Activated CD4-positive, alpha-beta T cell treated with anti-CD3 and anti-CD28 coated beads, Interleukin-10, Interleukin-2, amounts not matched to agents 100 ng/mL and 50 ng/mL, durations not matched to agents 16 hours and 8 hours (primary cell): ENCODE measurements around the gene OR2Y1.
"Not testable (repeated sequence)": the region's sequence is repeated elsewhere in the genome, so short reads cannot be mapped to it uniquely, and the experiment has no call there.

Source experiments
- DNase-seq: peaks from one replicate; pipeline ENCODE4 v3.0.0-alpha.2; 2020

Gene OR2Y1

DNA sequence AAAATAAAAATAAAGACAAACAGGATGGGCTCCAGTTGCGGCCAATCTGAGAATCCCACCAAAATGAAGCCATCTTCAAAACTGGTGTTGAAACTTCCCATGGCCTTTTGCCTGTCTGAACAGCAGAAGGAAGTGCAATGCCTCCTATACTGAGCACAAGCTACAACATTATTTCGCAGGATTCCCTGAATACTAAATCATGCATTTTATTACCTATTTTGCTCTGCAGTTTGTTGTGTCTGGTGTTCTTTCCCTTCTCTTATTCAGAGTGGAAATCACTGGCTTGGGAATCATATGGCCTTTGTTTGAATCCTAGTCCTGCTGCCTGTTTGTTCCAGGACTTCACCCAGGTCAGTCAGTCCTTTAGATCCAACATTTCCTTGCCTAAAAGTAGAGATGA is at the start of gene OR2Y1:
TSS of gene OR2Y1 (minus strand) at position 101 of the 400 bp plus-strand sequence. CDS start at position 101, 0 bp downstream.
- DNase-seq: no peak

- not testable (repeated sequence) for DNase-seq
These were observed 49.0 kb upstream of the OR2Y1 start for GRCh38 chr5:180788651-180789410.

GRCh38 chr5:180787711-180788431 is 48.0 kb upstream of the OR2Y1 start:
- DNase-seq: no peak

DNA sequence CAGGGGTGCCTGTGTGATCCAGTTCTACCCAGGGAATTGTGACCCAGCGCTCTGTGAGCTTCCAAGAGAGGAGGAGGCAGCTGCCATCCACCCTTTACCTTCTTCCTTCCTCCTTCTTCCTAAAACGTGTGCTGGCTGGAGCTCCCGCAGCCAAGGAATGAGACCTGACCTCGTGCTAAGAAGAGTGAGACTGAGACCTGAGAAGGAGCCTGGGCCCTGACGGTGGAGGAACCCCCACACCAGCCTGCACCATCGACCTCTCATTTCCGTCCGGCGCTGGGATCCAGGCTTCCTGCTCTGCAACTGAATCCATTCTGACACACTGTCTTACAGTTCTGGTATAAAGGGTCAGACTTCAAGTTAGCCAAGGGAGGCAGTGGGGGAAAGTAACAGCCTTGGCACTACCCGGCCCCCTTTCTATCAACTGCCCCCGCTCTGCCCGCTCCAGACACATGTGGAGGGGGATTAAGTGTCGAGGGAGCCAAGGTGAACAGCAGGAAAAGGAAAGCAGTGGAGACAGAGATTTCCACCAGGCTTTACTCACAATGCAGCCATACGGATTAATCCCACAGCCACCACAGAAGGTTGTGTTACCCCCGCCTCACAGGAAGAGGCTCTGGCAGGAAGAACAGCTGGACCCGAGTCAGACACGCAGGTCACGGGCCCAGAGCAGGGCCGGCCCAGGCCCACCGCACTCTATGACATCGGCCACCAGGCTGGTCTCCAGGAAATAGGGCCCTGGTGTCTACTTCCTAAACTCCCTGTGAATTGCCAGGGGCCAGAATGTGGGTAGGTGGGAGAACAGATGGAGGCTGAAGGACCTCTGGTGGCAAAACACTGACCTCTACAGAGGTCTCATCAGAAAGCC is 46.9 kb upstream of the OR2Y1 start:
- DNase-seq: no peak

- DNase-seq: no peak
These were observed 46.0 kb upstream of the OR2Y1 start for GRCh38 chr5:180785794-180786221.

- no peak for DNase-seq
These were observed 45.4 kb upstream of the OR2Y1 start for GRCh38 chr5:180785121-180785781.

DNA sequence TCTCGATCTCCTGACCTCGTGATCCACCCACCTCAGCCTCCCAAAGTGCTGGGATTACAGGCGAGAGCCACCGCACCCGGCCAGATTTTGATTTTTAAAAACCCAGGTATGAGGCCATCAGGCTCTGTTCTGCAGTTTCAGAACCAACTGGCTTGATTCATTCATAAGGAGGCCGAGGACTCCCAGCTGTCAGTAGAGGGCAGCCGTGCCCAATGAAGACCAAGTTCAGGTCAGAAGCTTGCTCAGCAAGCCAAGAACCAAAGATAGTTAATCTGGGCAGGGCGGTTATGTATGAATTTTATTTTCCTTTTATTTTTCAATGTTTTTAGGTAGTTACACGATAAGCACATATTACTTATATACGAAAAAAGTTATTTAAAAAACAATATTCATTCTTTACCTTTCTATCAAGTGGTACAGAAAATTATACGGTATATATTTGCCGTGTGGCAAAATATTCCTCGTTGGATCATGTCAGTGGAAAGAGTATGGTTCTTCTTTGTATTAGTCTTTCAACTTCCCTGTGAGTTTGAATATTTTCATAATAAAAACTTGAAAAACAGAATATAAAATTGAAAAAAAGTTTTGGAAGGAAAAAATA is 44.7 kb upstream of the OR2Y1 start:
- DNase-seq: peak; percentile 76

- DNase-seq: no peak
These were observed 43.6 kb upstream of the OR2Y1 start for GRCh38 chr5:180783340-180784052.

DNA sequence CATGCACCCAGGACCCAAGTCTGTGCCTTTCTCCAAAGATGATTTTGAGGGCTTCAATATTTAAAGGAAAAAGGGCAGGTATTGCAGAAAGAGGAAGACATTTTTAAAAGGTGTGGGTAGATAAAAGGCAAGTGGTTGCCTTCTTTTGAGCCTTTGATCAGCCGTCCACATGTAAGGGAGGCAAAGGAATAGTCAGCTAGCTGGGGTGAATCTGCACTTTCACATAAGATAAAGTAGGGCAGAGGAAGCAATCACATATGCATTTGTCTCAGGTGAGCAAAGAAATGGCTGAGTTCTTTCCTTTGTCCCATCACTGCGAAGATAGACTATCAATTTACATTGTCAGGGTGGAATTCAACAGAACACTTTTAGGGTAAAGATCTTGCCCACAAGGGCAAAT is 42.9 kb upstream of the OR2Y1 start:
- no peak for DNase-seq

DNA sequence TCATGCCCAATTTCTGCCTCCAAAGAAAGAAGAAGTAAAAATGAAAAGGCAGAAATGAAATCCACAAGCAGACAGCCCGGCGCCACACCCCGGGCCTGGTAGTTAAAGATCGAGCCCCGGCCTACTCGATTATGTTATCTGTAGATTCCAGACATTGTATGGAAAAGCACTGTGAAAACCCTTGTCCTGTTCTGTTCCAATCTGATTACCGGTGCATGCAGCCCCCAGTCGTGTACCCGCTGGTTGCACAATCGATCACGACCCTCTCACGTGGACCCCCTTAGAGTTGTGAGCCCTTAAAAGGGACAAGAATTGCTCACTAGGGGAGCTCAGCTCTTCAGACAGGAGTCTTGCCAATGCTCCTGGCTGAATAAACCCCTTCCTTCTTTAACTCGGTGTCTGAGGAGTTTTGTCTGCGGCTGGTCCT is 42.1 kb upstream of the OR2Y1 start:
- not testable (repeated sequence) for DNase-seq

DNA sequence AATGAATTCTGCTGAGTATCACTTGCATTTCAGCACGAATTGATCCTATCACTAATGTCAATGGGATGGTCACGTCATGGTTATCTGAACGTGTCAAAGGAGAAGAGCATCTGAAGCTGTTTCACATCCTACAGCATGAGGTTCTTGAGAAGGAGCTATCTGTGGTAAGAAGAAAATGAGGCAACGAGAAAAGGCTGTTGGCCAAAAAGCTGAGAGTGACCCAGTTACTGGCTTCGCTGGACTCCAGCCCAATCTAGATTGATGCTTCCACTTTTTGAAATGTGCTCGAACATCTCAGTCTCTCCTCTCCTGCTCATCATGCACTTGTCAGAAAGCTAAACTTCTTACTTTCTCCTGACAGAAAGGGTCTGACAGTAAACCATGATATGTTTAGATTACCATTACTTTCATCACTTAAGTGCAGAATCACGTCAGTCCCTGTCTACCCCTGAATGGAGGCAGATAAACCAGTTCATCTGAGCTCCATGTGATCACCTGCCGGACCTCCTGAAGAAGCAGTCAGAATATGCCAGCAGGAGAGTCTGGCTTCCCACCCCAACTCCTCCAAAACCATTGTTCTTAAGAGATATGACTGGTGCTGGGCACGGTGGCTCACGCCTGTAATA is 40.2 kb upstream of the OR2Y1 start:
- no peak for DNase-seq

DNA sequence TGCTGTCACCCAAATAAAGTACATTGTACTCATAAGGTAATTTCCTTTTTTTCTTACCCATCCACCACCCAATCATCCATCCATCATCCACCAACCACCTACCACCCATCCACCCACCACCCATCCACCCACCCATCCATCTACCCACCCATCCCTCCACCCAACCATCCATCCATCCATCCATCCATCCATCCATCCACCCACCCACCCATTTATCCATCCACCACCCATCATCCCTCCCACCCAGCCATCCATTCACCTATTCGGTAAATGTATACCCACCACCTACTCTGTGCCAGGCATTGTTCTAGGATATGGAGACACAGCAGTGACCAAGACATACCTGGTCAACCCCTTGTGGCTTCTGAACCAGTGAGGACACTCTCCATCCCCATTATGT is 37.6 kb upstream of the OR2Y1 start:
- no peak for DNase-seq

GRCh38 chr5:180776376-180776775 is 36.5 kb upstream of the OR2Y1 start:
- DNase-seq: no peak

- DNase-seq: no peak
These were observed 35.8 kb upstream of the OR2Y1 start for GRCh38 chr5:180775624-180776023.

- no peak for DNase-seq
These were observed 32.0 kb upstream of the OR2Y1 start for GRCh38 chr5:180771839-180772238.

DNA sequence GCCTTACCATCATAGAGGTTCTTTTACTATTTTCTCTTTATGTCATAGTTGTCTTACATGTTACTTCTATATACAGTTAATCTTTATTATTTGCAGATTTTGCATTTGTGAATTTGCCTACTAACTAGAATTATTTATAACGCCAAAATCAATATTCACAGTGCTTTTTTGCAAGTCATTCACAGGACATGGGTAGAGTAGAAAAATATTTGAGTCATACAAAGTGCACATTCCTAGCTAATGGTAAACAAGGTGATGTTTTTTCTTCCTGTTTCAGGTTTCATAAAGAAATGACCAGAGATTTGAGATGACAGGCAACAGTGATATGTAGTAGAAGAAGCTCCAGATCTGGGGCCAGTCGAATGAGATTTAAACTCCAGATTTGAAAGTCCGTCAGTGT is 30.0 kb upstream of the OR2Y1 start:
- no peak for DNase-seq

DNA sequence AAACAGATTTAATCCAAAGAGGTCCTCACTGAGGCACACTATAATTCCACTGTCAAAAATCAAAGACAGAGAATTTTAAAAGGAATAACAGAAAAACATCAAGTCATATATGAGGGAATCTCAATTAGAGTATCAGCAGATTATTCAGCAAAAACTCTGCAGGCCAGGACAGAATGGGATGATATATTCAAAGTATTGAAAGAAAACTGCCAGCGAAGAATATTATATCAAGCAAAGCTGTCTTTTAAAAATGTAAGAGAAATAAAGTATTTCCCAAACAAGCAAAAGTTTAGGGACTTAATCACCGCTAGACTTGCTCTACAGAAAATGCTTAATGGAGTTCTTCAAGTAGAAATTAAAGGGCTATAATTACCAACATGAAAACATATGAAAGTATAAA is 15.7 kb upstream of the OR2Y1 start:
- no peak for DNase-seq

DNA sequence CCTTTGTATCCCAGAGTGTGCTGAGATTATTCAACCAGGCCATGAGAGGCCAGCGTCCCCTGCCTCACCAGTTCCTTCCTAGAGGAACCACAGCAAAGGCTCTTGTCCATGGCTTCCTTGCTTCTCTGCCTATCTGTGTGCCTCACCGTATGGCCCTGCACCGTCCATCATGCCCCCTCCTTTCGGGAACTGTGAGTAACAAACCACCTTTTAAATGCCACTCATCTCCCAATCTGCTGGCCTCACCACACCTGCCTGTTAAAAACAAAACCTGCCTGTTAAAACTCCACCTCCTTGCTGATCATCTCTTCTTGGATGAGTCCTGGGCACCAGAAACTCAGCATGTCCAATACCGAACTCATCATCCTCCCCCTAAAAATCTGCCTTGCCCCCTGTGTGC is 4.4 kb upstream of the OR2Y1 start:
- no peak for DNase-seq

GRCh38 chr5:180742727-180743126 is 2.9 kb upstream of the OR2Y1 start:
- no peak for DNase-seq

DNA sequence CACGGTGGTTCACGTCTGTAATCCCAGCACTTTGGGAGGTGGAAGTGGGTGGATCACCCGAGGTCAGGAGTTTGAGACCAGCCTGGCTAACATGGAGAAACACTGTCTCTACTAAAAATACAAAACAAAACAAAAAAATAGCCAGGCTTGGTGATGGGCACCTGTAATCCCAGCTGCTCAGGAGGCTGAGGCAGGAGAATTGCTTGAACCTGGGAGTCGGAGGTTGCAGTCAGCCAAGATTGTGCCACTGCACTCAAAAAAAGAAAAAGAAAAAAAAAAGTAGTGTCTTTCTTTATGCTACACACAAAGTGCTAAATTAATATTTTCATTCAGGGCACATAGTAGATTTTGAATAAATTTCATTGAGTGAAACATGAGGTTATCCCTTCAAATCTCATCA is 1.1 kb upstream of the OR2Y1 start:
- not testable (repeated sequence) for DNase-seq

DNA sequence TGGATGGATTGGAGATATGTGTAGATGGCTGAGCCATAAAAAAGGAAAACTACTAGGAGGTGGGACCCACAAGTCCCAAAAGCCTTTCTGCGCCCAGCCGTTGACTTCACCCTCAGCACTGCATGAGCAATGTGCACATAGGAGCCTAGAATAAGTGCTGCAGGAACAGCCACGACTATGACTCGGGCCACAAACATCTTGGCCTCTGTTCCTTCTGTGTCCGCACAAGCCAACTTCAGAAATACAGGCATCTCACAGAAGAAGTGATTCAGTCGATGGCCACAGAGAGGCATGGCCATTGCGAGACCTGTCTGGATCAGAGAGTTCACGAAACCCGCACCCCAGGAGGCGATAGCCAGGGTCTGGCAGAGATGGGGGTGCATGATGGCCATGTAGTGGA is 587 bp downstream of the OR2Y1 start:
- DNase-seq: no peak
